NCI-H1048 (cell line): Measurements from ENCODE around the gene AIRE.
"Not testable (repeated sequence)": the region's sequence is repeated elsewhere in the genome, so short reads cannot be mapped to it uniquely, and the experiment has no call there.

Source experiments
- DNase-seq: peaks from one replicate; lab custom pipeline; 2025; lab: John Stamatoyannopoulos, UW

AIRE gene

GRCh38 chr21:44267655-44268142 lies 18.0 kb upstream of the AIRE start:
- no peak for DNase-seq

DNA sequence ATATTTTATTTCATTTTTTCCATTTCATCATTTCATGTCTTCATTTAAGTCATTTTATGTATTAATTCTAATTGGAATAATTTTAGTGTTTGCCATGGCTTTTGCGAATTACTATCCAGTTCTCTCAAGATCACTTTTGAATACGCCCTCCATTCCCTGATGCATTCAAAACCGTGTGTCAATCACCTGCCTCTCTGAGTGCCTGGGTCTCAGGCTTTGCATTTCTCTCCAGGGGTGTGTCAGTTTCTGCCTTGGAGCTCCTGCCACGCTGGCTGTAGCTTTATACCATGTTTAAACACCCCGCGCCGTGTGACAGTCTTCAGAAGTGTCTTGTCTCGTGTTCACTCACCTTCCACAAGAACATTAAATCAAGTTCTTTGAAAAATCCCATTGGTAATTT lies 16.6 kb upstream of the AIRE start:
- no peak for DNase-seq

DNA sequence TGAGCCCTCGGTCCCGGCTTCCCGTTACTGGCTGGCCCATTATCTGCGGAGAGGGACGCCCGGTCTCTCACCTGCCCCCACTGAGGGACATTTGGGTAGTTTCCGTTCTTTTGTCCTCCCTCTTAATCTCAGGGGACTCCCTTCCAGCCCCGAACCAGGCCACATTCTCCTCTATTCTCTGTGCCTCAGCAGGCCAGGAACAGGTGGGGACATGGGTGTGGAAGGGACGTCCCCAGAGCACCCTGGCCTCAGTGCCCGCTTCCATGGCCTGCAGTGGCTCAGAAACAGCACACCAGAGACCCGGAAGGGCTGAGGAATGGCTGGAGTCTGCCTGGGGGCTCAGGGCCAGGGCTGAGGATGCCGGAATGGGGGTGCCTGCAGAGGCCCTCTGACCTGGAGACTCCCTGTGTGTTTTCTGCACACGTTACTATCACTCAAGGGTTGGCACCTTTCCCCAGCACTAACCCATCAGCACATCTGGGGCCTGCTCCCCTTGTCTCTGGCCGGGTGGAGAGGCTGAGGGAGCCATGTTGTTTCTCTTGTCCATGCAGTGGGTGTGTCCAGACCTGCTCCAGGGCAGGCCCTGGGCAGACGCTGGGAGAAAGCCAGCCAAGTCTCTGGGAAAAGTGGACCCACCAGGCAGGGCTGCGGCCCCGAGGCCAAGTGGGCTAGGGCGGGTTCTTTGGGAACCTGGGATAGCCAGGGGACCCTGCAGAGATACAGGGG lies 14.0 kb upstream of the AIRE start:
- no peak for DNase-seq

GRCh38 chr21:44272284-44272858 lies 13.3 kb upstream of the AIRE start:
- DNase-seq = no peak

GRCh38 chr21:44273046-44273445 lies 12.6 kb upstream of the AIRE start:
- no peak for DNase-seq

DNA sequence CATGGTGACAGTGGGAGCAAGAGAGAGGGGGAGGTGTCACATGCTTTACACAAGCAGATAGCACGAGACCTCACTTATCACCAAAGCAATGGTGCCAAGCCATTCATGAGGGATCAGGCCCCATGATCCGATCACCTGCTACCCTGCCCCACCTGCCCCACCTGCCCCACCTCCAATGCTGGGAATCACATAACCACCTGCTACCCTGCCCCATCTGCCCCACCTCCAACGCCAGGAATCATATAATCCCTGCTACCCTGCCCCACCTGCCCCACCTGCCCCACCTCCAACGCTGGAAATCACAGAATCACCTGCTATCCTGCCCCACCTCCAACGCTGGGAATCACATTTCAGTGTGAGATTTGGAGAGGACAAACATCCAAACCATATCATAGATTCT lies 10.6 kb upstream of the AIRE start:
- no peak for DNase-seq

- DNase-seq = no peak
Measured at GRCh38 chr21:44279354-44280260, 6.1 kb upstream of the AIRE start.

DNA sequence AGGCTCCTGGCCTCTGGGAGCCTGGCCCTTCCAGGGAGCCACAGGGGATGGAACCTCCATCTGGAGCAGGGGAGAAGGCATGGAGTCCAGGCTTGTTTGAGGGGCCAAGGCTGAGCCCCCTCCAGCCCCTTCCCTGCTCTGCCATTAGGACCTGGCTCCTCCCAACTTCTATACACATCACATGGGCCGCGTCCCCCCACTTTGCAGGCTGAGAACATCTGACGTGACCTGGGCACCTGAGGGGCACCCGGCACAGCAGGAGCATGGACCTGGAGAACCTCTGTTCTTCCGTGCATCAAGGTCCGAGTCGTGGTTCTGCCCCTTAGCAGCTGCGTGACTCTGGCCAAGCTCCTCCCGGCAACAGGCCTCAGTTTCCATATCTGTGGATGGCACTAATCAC lies 3.9 kb upstream of the AIRE start:
- DNase-seq = no peak

GRCh38 chr21:44282370-44282769 lies 3.3 kb upstream of the AIRE start:
- no peak for DNase-seq

- DNase-seq = not testable (repeated sequence)
Measured at GRCh38 chr21:44283211-44283785, 2.4 kb upstream of the AIRE start.

DNA sequence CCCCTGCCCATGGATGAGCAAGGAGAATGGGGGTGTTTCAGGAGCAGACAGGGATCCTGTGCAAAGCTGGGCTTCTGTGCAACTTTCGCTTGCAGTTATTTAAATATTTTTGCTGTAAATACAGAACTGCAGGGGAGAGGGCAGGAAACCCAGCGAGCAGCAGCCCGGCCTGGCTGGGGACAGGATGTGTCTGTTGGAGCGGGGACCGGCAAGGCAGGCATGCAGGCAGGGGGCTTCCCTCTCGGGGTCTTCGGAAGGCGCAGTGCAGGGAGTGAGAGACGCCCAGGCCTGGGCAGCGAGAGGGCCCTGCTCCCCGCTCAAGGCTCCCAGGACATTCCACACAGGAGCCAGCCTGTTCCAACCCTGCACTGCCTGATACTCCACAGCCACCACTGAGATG lies 1.7 kb upstream of the AIRE start:
- DNase-seq = no peak

GRCh38 chr21:44286086-44286715 lies 525 bp downstream of the AIRE start:
- DNase-seq = no peak

DNA sequence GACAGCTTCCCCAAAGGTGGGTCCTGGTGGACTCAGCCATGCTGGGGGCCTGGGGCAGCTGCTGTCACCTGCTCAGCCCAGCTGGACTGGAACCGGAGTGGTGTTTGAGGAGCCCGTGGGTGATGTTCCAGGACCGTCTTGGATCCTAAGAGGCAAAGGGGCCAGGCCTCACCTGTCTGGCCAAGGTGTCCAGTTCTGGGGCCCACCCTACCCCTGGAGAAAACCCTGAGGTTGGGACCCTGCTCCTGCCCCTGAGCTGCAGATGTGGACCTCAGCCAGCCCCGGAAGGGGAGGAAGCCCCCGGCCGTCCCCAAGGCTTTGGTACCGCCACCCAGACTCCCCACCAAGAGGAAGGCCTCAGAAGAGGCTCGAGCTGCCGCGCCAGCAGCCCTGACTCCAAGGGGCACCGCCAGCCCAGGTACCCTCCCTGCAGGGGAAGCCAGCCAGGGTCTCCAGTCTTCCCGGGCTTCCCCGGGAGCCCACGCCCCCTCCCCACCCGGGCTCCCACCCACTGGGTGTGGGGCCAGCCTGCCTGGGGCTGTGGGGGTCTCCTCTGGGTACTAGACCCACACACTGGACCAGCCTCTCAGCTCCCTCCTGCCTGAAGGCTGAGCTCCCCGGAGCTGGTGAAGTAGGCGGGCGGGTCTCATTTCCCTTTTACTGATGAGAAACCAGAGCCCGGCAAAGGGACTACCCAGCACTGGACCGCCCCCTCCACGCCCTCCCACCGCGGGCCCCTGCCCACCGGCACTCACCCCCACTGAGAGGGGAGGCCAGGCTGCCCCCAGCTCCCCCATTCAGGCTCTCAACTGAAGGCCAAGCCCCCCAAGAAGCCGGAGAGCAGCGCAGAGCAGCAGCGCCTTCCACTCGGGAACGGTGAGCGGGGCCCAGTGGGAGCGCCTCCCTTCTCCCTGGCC lies 1.3 kb downstream of the AIRE start:
- DNase-seq = no peak

GRCh38 chr21:44288251-44289110 lies 2.8 kb downstream of the AIRE start:
- DNase-seq = no peak

DNA sequence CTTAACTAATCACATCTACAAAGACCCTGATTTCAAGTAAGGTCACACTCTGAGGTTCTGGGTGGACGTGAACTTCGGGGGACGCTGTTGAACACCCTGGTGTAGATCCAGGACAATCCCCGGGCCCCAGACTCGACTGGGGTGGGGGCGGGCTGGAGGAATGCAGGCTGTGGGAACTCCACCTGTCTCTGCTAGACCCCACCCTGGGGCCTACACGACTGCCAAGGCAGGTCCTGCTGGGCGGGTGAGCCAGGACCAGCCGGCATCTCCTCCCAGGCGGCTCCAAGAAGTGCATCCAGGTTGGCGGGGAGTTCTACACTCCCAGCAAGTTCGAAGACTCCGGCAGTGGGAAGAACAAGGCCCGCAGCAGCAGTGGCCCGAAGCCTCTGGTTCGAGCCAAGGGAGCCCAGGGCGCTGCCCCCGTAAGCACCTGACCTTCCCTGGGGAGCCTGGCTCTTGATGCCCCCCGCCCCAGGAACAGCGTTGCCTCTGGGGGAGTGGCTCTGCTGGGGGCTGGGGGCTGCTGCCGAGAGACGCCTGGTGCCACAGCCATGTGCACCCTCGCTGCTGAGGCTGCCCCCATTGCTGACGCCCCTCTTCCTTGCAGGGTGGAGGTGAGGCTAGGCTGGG lies 3.8 kb downstream of the AIRE start:
- no peak for DNase-seq

- no peak for DNase-seq
Measured at GRCh38 chr21:44290327-44291077, 4.8 kb downstream of the AIRE start.

- no peak for DNase-seq
Measured at GRCh38 chr21:44291078-44291935, 5.6 kb downstream of the AIRE start.
